Neural cell (in vitro differentiated cells): ENCODE data around the gene TCP11.

Experiments used
- EP300 ChIP-seq: fragments of 450-650 bp; conservative IDR thresholded peaks from 2 replicates; pipeline ENCODE4 v1.6.1; 2014; ENCODE audit warnings: antibody characterized with exemption, mild to moderate bottlenecking, moderate library complexity; ENCODE audit not compliant: poor library complexity, severe bottlenecking
- EZH2 ChIP-seq: fragments of 200-600, 300-800 bp; shearing (Covaris generic), sonication (generic); IDR thresholded peaks from 2 replicates; pipeline ENCODE4 v1.6.1; 2014; ENCODE audit warnings: antibody characterized with exemption, low read length, borderline replicate concordance, mild to moderate bottlenecking; ENCODE audit not compliant: insufficient read depth, poor library complexity, severe bottlenecking
- POLR2AphosphoS5 ChIP-seq: IDR thresholded peaks from 2 replicates; pipeline ENCODE4 v1.6.1; 2012
- RAD21 ChIP-seq: fragments of 450-650 bp; conservative IDR thresholded peaks from 2 replicates; pipeline ENCODE4 v1.6.1; 2014; ENCODE audit warnings: antibody characterized with exemption, mild to moderate bottlenecking, moderate library complexity
- SMC3 ChIP-seq: fragments of 450-650 bp; conservative IDR thresholded peaks from 2 replicates; pipeline ENCODE4 v1.6.1; 2014; ENCODE audit warnings: antibody characterized with exemption, mild to moderate bottlenecking, moderate library complexity; ENCODE audit not compliant: poor library complexity
- TAF1 ChIP-seq: IDR thresholded peaks from 2 replicates; pipeline ENCODE4 v1.6.1; 2012; ENCODE audit warnings: low read depth
- TF ChIP-seq, protein P1 (sequence below): fragments of 450-650 bp; IDR thresholded peaks from 2 replicates; pipeline ENCODE4 v1.5.1; 2014; ENCODE audit warnings: antibody characterized with exemption, mild to moderate bottlenecking, moderate library complexity; ENCODE audit not compliant: poor library complexity, severe bottlenecking
- TF ChIP-seq, protein P2 (sequence below): IDR thresholded peaks from 2 replicates; pipeline ENCODE4 v1.6.1; 2012; ENCODE audit warnings: borderline replicate concordance

DNA sequence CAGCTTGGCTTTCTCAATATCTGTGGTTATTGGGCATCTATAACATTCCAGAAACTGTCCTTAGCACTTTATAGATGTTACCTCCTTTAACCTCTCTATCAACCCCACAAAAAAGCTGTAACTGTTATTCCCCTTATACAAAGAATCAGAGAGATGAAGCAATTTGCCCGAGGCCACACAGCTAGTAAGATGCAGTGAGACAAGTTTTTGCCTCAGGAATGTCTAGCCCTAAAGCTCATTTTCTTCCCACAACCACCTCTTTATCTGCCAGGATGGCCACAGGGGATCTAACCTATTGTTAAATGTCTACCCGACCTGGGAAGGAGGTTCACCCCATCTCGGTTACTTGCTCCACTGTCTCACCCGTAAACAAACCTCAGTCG is 31.9 kb upstream of the TCP11 start:
- TF ChIP-seq RAD21, result no peak
- TF ChIP-seq, protein P1, sequence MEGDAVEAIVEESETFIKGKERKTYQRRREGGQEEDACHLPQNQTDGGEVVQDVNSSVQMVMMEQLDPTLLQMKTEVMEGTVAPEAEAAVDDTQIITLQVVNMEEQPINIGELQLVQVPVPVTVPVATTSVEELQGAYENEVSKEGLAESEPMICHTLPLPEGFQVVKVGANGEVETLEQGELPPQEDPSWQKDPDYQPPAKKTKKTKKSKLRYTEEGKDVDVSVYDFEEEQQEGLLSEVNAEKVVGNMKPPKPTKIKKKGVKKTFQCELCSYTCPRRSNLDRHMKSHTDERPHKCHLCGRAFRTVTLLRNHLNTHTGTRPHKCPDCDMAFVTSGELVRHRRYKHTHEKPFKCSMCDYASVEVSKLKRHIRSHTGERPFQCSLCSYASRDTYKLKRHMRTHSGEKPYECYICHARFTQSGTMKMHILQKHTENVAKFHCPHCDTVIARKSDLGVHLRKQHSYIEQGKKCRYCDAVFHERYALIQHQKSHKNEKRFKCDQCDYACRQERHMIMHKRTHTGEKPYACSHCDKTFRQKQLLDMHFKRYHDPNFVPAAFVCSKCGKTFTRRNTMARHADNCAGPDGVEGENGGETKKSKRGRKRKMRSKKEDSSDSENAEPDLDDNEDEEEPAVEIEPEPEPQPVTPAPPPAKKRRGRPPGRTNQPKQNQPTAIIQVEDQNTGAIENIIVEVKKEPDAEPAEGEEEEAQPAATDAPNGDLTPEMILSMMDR, result no peak
- no peak for TF ChIP-seq POLR2AphosphoS5
- no peak for TF ChIP-seq EZH2
- TF ChIP-seq EP300, result no peak
- TF ChIP-seq, protein P2, sequence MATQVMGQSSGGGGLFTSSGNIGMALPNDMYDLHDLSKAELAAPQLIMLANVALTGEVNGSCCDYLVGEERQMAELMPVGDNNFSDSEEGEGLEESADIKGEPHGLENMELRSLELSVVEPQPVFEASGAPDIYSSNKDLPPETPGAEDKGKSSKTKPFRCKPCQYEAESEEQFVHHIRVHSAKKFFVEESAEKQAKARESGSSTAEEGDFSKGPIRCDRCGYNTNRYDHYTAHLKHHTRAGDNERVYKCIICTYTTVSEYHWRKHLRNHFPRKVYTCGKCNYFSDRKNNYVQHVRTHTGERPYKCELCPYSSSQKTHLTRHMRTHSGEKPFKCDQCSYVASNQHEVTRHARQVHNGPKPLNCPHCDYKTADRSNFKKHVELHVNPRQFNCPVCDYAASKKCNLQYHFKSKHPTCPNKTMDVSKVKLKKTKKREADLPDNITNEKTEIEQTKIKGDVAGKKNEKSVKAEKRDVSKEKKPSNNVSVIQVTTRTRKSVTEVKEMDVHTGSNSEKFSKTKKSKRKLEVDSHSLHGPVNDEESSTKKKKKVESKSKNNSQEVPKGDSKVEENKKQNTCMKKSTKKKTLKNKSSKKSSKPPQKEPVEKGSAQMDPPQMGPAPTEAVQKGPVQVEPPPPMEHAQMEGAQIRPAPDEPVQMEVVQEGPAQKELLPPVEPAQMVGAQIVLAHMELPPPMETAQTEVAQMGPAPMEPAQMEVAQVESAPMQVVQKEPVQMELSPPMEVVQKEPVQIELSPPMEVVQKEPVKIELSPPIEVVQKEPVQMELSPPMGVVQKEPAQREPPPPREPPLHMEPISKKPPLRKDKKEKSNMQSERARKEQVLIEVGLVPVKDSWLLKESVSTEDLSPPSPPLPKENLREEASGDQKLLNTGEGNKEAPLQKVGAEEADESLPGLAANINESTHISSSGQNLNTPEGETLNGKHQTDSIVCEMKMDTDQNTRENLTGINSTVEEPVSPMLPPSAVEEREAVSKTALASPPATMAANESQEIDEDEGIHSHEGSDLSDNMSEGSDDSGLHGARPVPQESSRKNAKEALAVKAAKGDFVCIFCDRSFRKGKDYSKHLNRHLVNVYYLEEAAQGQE, result no peak
- TF ChIP-seq TAF1, result no peak
- TF ChIP-seq SMC3, result no peak
